B cell (primary cell): ENCODE results near the gene PPP1R18. TPM values are rescaled to one million over a fixed set of nuclear protein-coding genes. Genes with fewer than 3 reads are reported as not detected.

Source experiments
- ATAC-seq: fragments of 200-7000 bp; cut with Tn5 transposase; one replicate; pipeline ENCODE4 v1.10.0; 2021; ENCODE audit warnings: low read depth, mild to moderate bottlenecking, moderate number of reproducible peaks, moderate library complexity
- CTCF ChIA-PET: fragments of 350-600 bp; sonication (Branson Sonifier 250); formaldehyde crosslinking; loops from one replicate; lab custom pipeline; 2021; ENCODE audit warnings: antibody characterized with exemption, inconsistent platforms; lab: Charles Lee
- POLR2A ChIA-PET: fragments of 350-600 bp; sonication (Branson Sonifier 250); formaldehyde crosslinking; loops from one replicate; lab custom pipeline; 2021; ENCODE audit warnings: antibody characterized with exemption; lab: Charles Lee
- DNase-seq: peaks from one replicate; pipeline ENCODE4 v3.0.0; 2013
- H2AFZ ChIP-seq: 2 replicates; pipeline ENCODE4 v1.6.1; 2012; ENCODE audit warnings: mild to moderate bottlenecking, low read depth, low read length; ENCODE audit not compliant: insufficient read depth, poor library complexity, severe bottlenecking
- H3K27ac ChIP-seq, 2 donors: 1 replicate in 1 of 2; 2 replicates in 1 of 2; pipeline ENCODE4 v1.5.1; 2012 to 2013; ENCODE audit warnings: low read length in 2 of 2, mild to moderate bottlenecking in 2 of 2, moderate library complexity in 1 of 2
- H3K27me3 ChIP-seq, 4 experiments: fragments of 200-600 bp in 1 of 4; sonication (generic) in 1 of 4; replicated peaks in 1 of 4; 1 replicate in 2 of 4; 2 replicates in 2 of 4; pipeline versions ENCODE4 v1.6.1 to v1.7.0; 2013 to 2016; ENCODE audit warnings: low read length in 3 of 4, mild to moderate bottlenecking in 2 of 4, mixed read lengths in 1 of 4, moderate library complexity in 1 of 4; ENCODE audit not compliant: insufficient read depth in 4 of 4, control insufficient read depth in 3 of 4; ENCODE audit errors: control extremely low read depth in 1 of 4
- H3K36me3 ChIP-seq, 2 experiments: replicated peaks in 1 of 2; 1 replicate in 1 of 2; 2 replicates in 1 of 2; pipeline versions ENCODE4 v1.6.1 to v1.7.1; 2013; ENCODE audit warnings: low read length in 1 of 2; ENCODE audit not compliant: insufficient read depth in 2 of 2, control insufficient read depth in 1 of 2; ENCODE audit errors: control extremely low read depth in 1 of 2, extremely low read depth in 1 of 2
- H3K4me1 ChIP-seq, 2 donors: fragments of 200-600 bp in 1 of 2; sonication (generic) in 1 of 2; 1 replicate in 1 of 2; 2 replicates in 1 of 2; pipeline versions ENCODE4 v1.5.1 to v1.6.1; 2013 to 2017; ENCODE audit warnings: low read length in 2 of 2; ENCODE audit not compliant: control insufficient read depth in 2 of 2, insufficient read depth in 2 of 2
- H3K4me2 ChIP-seq: replicated peaks from 2 replicates; pipeline ENCODE3; 2012; ENCODE audit warnings: mild to moderate bottlenecking, low read depth, low read length; ENCODE audit not compliant: poor library complexity, severe bottlenecking
- H3K4me3 ChIP-seq, 5 experiments: fragments of 200-600 bp in 1 of 5; sonication (generic) in 1 of 5; 1 replicate in 3 of 5; 2 replicates in 2 of 5; pipeline versions ENCODE4 v1.5.1 to v1.7.0; 2011 to 2016; ENCODE audit warnings: low read length in 4 of 5, mild to moderate bottlenecking in 4 of 5, low read depth in 2 of 5, control low read depth in 1 of 5, moderate library complexity in 1 of 5; ENCODE audit not compliant: insufficient read depth in 1 of 5; ENCODE audit errors: control extremely low read depth in 1 of 5, extremely low read depth in 1 of 5
- H3K79me2 ChIP-seq: fragments of 200-600 bp; sonication (generic); one replicate; pipeline ENCODE4 v1.6.0; 2016; ENCODE audit warnings: low read length; ENCODE audit not compliant: control insufficient read depth, insufficient read depth
- H3K9ac ChIP-seq: fragments of 200-600 bp; sonication (generic); 2 replicates; pipeline ENCODE4 v1.6.1; 2017; ENCODE audit warnings: mild to moderate bottlenecking, low read length, moderate library complexity
- H3K9me3 ChIP-seq, 3 donors: one replicate each; pipeline versions ENCODE4 v1.6.1 to v1.7.1; 2013; ENCODE audit warnings: low read length in 2 of 3; ENCODE audit not compliant: control insufficient read depth in 2 of 3, insufficient read depth in 1 of 3; ENCODE audit errors: control extremely low read depth in 1 of 3
- H4K20me1 ChIP-seq: 2 replicates; pipeline ENCODE4 v1.6.0; 2012; ENCODE audit warnings: mild to moderate bottlenecking, low read length; ENCODE audit not compliant: insufficient read depth, control insufficient read depth, poor library complexity, severe bottlenecking
- H3K27ac Mint-ChIP-seq: one replicate; pipeline ENCODE4 v1.8.0; 2021; ENCODE audit warnings: mixed read lengths
- H3K27me3 Mint-ChIP-seq: one replicate; pipeline ENCODE4 v1.8.0; 2021; ENCODE audit warnings: mixed read lengths
- H3K4me1 Mint-ChIP-seq: one replicate; pipeline ENCODE4 v1.8.0; 2021; ENCODE audit warnings: mixed read lengths
- H3K4me3 Mint-ChIP-seq: one replicate; pipeline ENCODE4 v1.8.0; 2021; ENCODE audit warnings: mixed read lengths
- H3K9me3 Mint-ChIP-seq: one replicate; pipeline ENCODE4 v1.8.0; 2022; ENCODE audit warnings: mixed read lengths; ENCODE audit not compliant: insufficient read depth
- CTCF ChIP-seq: fragments of 200-600 bp; IDR thresholded peaks from one replicate; pipeline ENCODE4 v1.8.0; 2022; ENCODE audit warnings: antibody characterized with exemption, mild to moderate bottlenecking
- EZH2 ChIP-seq: IDR thresholded peaks from 2 replicates; pipeline ENCODE4 v1.6.1; 2012; ENCODE audit warnings: borderline replicate concordance, low read depth, mild to moderate bottlenecking, moderate library complexity, low read length; ENCODE audit not compliant: insufficient read depth, poor library complexity, severe bottlenecking
- WGBS: methylation state at CpG from one replicate; pipeline ENCODE4 v1.1.5; 2013; ENCODE audit warnings: missing lambda C conversion rate; ENCODE audit not compliant: insufficient coverage; 5-methylcytosine and 5-hydroxymethylcytosine counted together
- intact Hi-C: fragments of 100-400 bp; cut with micrococcal nuclease; formaldehyde crosslinking; loops from one replicate; pipeline ENCODE4 v1.10.0; 2022
- polyA plus RNA-seq: library from polyadenylated mRNA; depleted of rRNA; stranded (reverse); fragments of >200 nt; gene quantifications from 2 replicates; pipeline ENCODE4 v1.2.3, GENCODE V29; 2012
- total RNA-seq, 2 donors: library from RNA; stranded (reverse); fragments of 120-200 nt in 1 of 2; gene quantifications; 1 replicate in 1 of 2; 2 replicates in 1 of 2; pipeline versions ENCODE4 v1.2.3 to v1.2.4, GENCODE V29; 2013 to 2022

The PPP1R18 gene
- total and polyA plus RNA-seq, 2 donors (not counting 1 experiment from before 2014, with no cell fraction given): 113 to 125 TPM

- no peak for TF ChIP-seq EZH2
- TF ChIP-seq CTCF: no peak
- Histone ChIP-seq H3K36me3 (peaks cover 0 to 24% of the 10 kb centered on the region in 2 experiments), H3K27me3 (no peaks in the 10 kb centered on the region), H3K4me2 (peak overlapping the region; percentile 76), H3K4me3 (peak overlapping the region; percentile 64 to 82 (median 80)), H2AFZ (peak overlapping the region; percentile 85), H4K20me1 (peaks cover 4% of the 10 kb centered on the region), H3K9ac (peak overlapping the region; percentile 72), H3K9me3 (no peaks in the 10 kb centered on the region), H3K27ac (peak overlapping the region; percentile 91 to 94), H3K79me2 (peaks cover 36% of the 10 kb centered on the region), H3K4me1 (peaks cover 19 to 29% of the 10 kb centered on the region in 2 donors)
- DNase-seq (no peak), ATAC-seq (no peak)
- peak overlapping the region; percentile 96 for H3K4me3 Mint-ChIP-seq
- 5% methylated on average over 8 of the region's 8 CpGs for WGBS
- peaks cover 38% of the 10 kb centered on the region for H3K4me1 Mint-ChIP-seq
- intact Hi-C loops: loop anchor here (1.0 kb wide), 6 partner anchors 30 to 161 kb away; partner anchors contain the start of genes ABCF1, DHX16, GNL1 and MRPS18B
- no peaks in the 10 kb centered on the region for H3K9me3 Mint-ChIP-seq
- H3K27me3 Mint-ChIP-seq: no peaks in the 10 kb centered on the region
- POLR2A ChIA-PET: interaction anchor here (0.6 to 9.8 kb wide), 11 partner anchors 10 to 160 kb away, joined by 3 to 216 read pairs (median 8); partner anchors contain the start of genes GNL1, MRPS18B, NRM and PPP1R10
- CTCF ChIA-PET: interaction anchor here (0.5 to 22.5 kb wide), 8 partner anchors 14 to 187 kb away, joined by 3 to 963 read pairs (median 6); partner anchors contain the start of genes DHX16, MRPS18B, NRM and PPP1R10
- peak overlapping the region; percentile 99 for H3K27ac Mint-ChIP-seq
Observed at GRCh38 chr6:30716879-30717128, 30.4 kb upstream of the PPP1R18 start.

GRCh38 chr6:30714263-30714662 lies 27.8 kb upstream of the PPP1R18 start:
- CTCF ChIA-PET: interaction anchor here (1.2 to 3.5 kb wide), 2 partner anchors 8 to 35 kb away, joined by 4 to 20 read pairs; no protein-coding TSS in a partner anchor
- Mint-ChIP-seq H3K9me3 (no peaks in the 10 kb centered on the region), H3K27me3 (no peaks in the 10 kb centered on the region), H3K27ac (no peak overlapping the region), H3K4me3 (no peak overlapping the region), H3K4me1 (peaks cover 29% of the 10 kb centered on the region)
- Histone ChIP-seq H3K79me2 (peaks cover 20% of the 10 kb centered on the region), H3K9me3 (no peaks in the 10 kb centered on the region), H2AFZ (no peak overlapping the region), H3K27me3 (no peaks in the 10 kb centered on the region), H3K4me3 (no peak overlapping the region), H3K27ac (no peak overlapping the region), H3K36me3 (peaks cover 5 to 42% of the 10 kb centered on the region in 2 experiments), H4K20me1 (no peaks in the 10 kb centered on the region), H3K4me2 (no peak overlapping the region), H3K4me1 (peaks cover 12 to 18% of the 10 kb centered on the region in 2 donors), H3K9ac (no peak overlapping the region)
- no peak for DNase-seq
- no peak for TF ChIP-seq EZH2
- no peak for TF ChIP-seq CTCF
- intact Hi-C loops: no loop called here
- no CpG with 5 or more reads among the region's 1 CpG for WGBS
- POLR2A ChIA-PET: interaction anchor here (0.6 to 0.9 kb wide), 2 partner anchors 33 to 852 kb away, joined by 3 read pairs; no protein-coding TSS in a partner anchor
- no peak for ATAC-seq
